ENCODE results near the gene CFAP54. TPM values are rescaled to one million over a fixed set of nuclear protein-coding genes. Genes with fewer than 3 reads are reported as not detected.

CFAP54 gene
- polyA plus RNA-seq, 3 donors from 2014 or later: 0.13 TPM; not detected in 2

DNA sequence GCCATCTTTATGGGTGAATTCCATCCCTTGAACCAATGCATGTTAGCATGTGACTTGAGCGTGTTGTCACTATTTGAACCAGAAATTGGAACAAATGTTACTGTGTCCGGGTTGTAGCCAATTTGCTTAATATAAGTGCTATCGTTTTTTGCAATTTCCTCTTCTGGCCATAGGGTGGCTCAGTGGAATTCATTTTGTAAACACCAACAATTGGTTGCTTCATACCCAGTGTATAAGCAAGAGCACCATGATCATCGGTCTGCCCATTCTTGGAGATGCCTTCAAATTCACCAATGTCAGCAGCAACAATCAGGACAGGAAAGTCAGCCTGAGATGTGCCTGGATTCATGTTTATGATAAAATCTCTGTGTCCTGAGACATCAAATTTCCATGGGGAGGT, 412.7 kb downstream of the CFAP54 start:
- no peak overlapping the region for H3K4me3 Mint-ChIP-seq
- no peak overlapping the region for H3K27ac Mint-ChIP-seq
- DNase-seq: no peak
- H3K4me1 Mint-ChIP-seq: peaks cover 9 to 10% of the 10 kb centered on the region in 2 donors
- peaks cover 2 to 13% (median 10%) of the 10 kb centered on the region in 3 donors for H3K27me3 Mint-ChIP-seq (ENCODE audit: low read depth in 3 of 3)
- H3K36me3 Mint-ChIP-seq: no peaks in the 10 kb centered on the region
- H3K9me3 Mint-ChIP-seq: no peaks in the 10 kb centered on the region

DNA sequence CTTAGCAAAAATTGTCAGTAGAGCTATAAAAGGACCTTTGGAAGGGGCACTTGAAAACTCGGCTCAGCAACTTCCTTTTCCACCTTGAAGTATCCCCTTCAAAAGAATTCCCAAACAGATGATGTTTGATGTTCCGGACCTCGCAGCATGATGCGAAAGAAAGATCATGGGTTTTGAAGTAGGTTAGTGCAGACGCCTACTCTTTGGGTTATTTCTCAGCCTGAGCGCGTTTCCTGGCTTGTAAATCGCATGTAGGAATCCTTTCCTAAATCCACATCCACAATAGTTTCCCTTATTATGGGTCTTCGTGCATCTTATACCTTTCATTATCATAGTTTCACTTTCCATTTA, 417.1 kb downstream of the CFAP54 start:
- Mint-ChIP-seq H3K4me3 (peak overlapping the region; percentile 86 to 96 (median 92)), H3K27ac (peak overlapping the region; percentile 93 to 98 (median 95)), H3K9me3 (no peaks in the 10 kb centered on the region), H3K27me3 (ENCODE audit: low read depth in 3 of 3) (peaks cover 5 to 15% (median 14%) of the 10 kb centered on the region in 3 donors), H3K4me1 (peaks cover 39 to 51% of the 10 kb centered on the region in 2 donors), H3K36me3 (no peaks in the 10 kb centered on the region)
- peak in 1 of 3 donors; percentile 2 for DNase-seq

DNA sequence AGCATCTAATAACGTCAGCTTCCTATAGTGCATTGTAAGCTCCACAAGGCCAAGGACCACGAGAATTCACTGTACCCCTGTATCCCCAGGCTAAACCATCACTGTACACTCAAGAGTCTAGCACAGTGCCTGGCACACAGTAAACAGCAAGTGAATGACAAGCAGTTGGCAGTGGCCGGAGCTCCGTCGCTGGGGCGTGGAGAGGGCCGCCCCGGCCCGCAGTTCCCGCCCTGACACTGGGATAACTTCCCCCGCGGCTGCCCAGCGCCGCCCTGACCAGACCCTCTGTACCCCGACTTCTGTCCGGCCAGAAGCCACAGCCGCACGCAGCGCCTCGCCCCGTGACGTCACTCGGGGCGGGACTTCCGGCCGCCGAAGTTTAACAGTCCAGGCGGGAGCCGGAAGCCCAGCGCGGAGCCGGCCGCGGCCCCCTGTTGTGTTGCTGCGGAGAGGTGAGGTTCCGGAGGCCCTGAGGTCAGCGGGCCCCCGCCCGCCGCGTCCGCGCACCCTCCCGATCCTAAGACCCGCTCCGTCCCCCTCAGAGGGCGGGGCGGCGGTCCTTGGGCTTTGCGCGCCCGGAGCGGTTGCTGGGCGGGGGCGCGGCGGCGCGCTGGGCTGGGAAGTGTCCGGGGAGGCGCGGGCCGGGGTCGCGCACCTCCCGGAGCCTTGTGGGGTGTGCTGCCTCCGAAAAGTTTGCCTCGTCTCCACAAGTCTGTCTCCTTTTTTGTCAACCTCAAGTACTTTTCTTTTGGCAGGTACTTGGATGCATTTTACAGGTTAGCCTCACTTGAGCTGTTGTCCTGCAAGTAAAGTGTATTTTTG, 417.7 kb downstream of the CFAP54 start, which contains the start of gene NEDD1:
Gene NEDD1 (plus strand): TSS at position 409 of the 822 bp plus-strand sequence. CDS start 2,503 bp downstream, outside the sequence.
- Mint-ChIP-seq H3K36me3 (no peaks in the 10 kb centered on the region), H3K27ac (peak within 1 kb of the TSS; percentile 93 to 99 (median 98)), H3K4me1 (peaks cover 39 to 54% of the 10 kb centered on the region in 2 donors), H3K9me3 (no peaks in the 10 kb centered on the region), H3K27me3 (ENCODE audit: low read depth in 3 of 3) (peaks cover 5 to 15% (median 14%) of the 10 kb centered on the region in 3 donors), H3K4me3 (peak within 1 kb of the TSS; percentile 86 to 97 (median 92))
- DNase-seq: peak; percentile 86 to 91 (median 90)

GRCh38 chr12:96907671-96908422, 418.5 kb downstream of the CFAP54 start:
- Mint-ChIP-seq H3K36me3 (no peaks in the 10 kb centered on the region), H3K9me3 (no peaks in the 10 kb centered on the region)
- peak in 1 of 3 donors; percentile 24 for DNase-seq

DNA sequence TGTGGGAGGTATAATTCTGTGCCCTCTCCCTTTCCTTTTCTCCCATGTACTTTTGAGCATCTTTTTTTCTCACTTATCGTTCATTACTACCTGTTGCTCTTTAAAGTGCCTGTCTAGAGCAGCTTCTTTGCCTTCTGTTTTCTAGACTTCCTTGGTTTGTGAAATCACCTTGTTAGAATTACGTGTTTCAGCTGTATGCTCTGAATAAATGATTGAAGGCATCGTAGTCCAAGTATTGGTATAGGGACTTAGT, 419.0 kb downstream of the CFAP54 start:
- peak overlapping the region; percentile 86 to 97 (median 92) for H3K4me3 Mint-ChIP-seq
- peaks cover 42 to 64% of the 10 kb centered on the region in 2 donors for H3K4me1 Mint-ChIP-seq
- H3K36me3 Mint-ChIP-seq: no peaks in the 10 kb centered on the region
- H3K9me3 Mint-ChIP-seq: no peaks in the 10 kb centered on the region
- peaks cover 5 to 15% (median 14%) of the 10 kb centered on the region in 3 donors for H3K27me3 Mint-ChIP-seq (ENCODE audit: low read depth in 3 of 3)
- no peak for DNase-seq
- peak overlapping the region; percentile 93 to 99 (median 97) for H3K27ac Mint-ChIP-seq

More at GRCh38 chr12:96907671-96908422, 418.5 kb downstream of the CFAP54 start:
- Mint-ChIP-seq H3K4me3 (peak overlapping the region; percentile 86 to 97 (median 92)), H3K27ac (peak overlapping the region; percentile 93 to 99 (median 97)), H3K4me1 (peaks cover 39 to 60% of the 10 kb centered on the region in 2 donors), H3K27me3 (ENCODE audit: low read depth in 3 of 3) (peaks cover 5 to 15% (median 14%) of the 10 kb centered on the region in 3 donors)

GRCh38 chr12:96912261-96912660, 422.9 kb downstream of the CFAP54 start:
- H3K36me3 Mint-ChIP-seq: peaks cover 0 to 6% (median 4%) of the 10 kb centered on the region in 3 donors
- H3K4me1 Mint-ChIP-seq: peaks cover 40 to 70% of the 10 kb centered on the region in 2 donors
- H3K4me3 Mint-ChIP-seq: no peak overlapping the region
- H3K27me3 Mint-ChIP-seq (ENCODE audit: low read depth in 3 of 3): peaks cover 3 to 6% (median 5%) of the 10 kb centered on the region in 3 donors
- H3K27ac Mint-ChIP-seq: no peak overlapping the region
- no peak for DNase-seq
- H3K9me3 Mint-ChIP-seq: no peaks in the 10 kb centered on the region

GRCh38 chr12:96912943-96913342, 423.6 kb downstream of the CFAP54 start:
- Mint-ChIP-seq H3K36me3 (peaks cover 0 to 6% (median 4%) of the 10 kb centered on the region in 3 donors), H3K9me3 (no peaks in the 10 kb centered on the region), H3K4me1 (peaks cover 35 to 71% of the 10 kb centered on the region in 2 donors), H3K27me3 (ENCODE audit: low read depth in 3 of 3) (peaks cover 0 to 3% (median 0%) of the 10 kb centered on the region in 3 donors), H3K4me3 (no peak overlapping the region), H3K27ac (no peak overlapping the region)
- no peak for DNase-seq

GRCh38 chr12:96919510-96920210, 430.3 kb downstream of the CFAP54 start:
- Mint-ChIP-seq H3K4me1 (peaks cover 14 to 38% of the 10 kb centered on the region in 2 donors), H3K27ac (peak overlapping the region in 1 of 6 donors; percentile 13), H3K36me3 (peaks cover 16 to 18% (median 16%) of the 10 kb centered on the region in 3 donors), H3K27me3 (ENCODE audit: low read depth in 3 of 3) (no peaks in the 10 kb centered on the region), H3K4me3 (no peak overlapping the region), H3K9me3 (no peaks in the 10 kb centered on the region)
- DNase-seq: no peak

Other genes starting within 250 kb of the CFAP54 start
- gene CDK17, start 89.1 kb upstream of the CFAP54 start, polyA plus RNA-seq: 10 to 100 TPM; 27.2 to 64.0 (median 52.7) TPM